Measurements from ENCODE around the gene LIMK2.

Gene LIMK2

DNA sequence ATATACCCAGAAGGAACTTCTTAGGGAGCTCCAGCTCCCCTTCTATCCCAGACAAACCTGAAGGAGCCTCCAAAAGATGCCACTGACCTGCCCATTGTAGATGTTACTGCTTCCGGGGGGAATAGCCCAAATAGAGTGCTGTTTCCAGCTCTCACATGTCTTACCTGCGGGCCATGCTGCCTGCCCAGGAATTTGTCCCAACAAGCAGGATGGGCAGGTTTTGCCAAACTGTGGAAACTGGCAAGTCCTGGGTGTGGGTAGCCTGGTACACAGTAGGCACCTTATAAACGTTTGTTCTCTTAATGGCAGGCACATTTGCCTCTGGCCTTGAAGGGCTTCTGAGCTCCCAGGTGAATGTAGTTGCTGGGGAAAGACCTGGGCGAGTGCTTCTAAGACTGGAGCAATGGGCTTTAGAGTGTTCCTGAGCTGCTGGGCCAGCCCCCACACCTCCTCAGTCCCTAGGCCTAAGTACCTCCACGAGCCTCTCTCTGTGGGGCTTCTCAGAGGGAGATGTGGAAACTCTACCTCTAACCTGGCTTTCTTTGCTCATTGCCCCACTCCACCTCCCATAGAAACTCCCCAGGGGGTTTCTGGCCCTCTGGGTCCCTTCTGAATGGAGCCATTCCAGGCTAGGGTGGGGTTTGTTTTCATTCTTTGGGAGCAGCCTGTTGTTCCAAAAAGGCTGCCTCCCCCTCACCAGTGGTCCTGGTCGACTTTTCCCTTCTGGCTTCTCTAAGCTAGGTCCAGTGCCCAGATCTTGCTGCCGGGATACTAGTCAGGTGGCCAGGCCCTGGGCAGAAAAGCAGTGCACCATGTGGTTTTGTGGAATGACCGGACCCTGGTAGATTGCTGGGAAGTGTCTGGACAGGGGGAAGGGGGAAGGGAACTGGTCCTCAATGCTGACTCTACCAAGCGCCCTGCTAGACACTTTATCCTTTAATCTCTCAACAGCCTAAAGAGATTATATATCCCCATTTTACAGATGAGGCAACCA is 37.2 kb downstream of the LIMK2 start:
- Histone ChIP-seq H3K27me3 (ENCODE audit: control insufficient read depth in 1 of 2, insufficient read depth in 2 of 2, low read length in 2 of 2) (no peaks in the 10 kb centered on the region), H3K4me3 (ENCODE audit: low read depth in 1 of 2, low read length in 2 of 2) (no peak overlapping the region), H3K27ac (ENCODE audit: low read depth, low read length) (no peak overlapping the region), H3K36me3 (ENCODE audit: control insufficient read depth in 1 of 2, insufficient read depth in 2 of 2, low read length in 2 of 2) (peaks cover 5 to 12% of the 10 kb centered on the region in 2 donors), H3K4me1 (ENCODE audit: control insufficient read depth in 1 of 2, insufficient read depth in 2 of 2, low read length in 2 of 2) (peaks cover 64 to 78% of the 10 kb centered on the region in 2 donors), H3K9me3 (ENCODE audit: control insufficient read depth in 1 of 2, low read length in 2 of 2) (no peaks in the 10 kb centered on the region), H3K9ac (ENCODE audit: low read depth in 1 of 2, low read length in 2 of 2) (peak overlapping the region; percentile 6 to 8)

DNA sequence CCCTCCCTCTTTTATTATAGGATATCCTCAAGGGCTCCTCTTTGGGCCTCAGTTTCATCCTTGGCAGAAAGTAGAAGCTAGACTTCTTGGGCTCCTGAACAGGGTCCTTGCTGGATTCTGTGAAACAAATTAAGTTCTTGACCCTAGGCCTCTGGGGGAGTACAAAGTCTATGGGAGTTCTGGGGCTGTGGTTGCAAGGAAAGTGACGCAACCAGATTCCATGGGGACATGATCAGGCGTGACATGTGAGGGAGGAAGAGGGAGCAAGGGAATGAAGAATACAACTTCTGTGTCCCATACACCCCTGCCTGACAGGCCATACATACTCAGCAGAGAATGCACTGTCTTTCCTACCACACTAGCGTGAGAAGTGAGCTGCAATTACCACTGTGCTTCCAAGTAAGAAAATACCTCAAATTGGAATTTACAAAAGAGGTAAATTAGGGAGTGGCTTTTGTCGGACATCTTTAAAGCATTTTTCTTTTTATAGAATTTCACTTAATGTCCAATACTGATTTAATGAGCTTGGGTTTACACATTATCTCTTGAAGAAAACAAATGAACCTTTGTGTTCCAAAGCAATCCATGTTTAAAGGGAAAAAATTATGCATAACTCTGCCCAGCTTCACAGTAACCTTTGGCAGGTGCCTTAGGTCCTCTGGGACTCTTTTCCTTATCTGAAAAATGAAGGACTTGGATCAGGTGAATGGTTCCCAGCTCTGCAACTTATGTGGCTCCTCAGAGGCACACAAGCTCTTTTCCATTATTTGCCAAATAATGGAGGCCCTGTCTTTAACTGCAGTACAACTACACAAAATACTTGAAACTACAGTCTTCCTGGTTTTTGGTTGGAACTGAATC is 38.9 kb downstream of the LIMK2 start:
- Histone ChIP-seq H3K36me3 (ENCODE audit: control insufficient read depth in 1 of 2, insufficient read depth in 2 of 2, low read length in 2 of 2) (peaks cover 5 to 12% of the 10 kb centered on the region in 2 donors), H3K4me1 (ENCODE audit: control insufficient read depth in 1 of 2, insufficient read depth in 2 of 2, low read length in 2 of 2) (peaks cover 65 to 72% of the 10 kb centered on the region in 2 donors), H3K4me3 (ENCODE audit: low read depth in 1 of 2, low read length in 2 of 2) (no peak overlapping the region), H3K27ac (ENCODE audit: low read depth, low read length) (no peak overlapping the region), H3K9ac (ENCODE audit: low read depth in 1 of 2, low read length in 2 of 2) (no peak overlapping the region), H3K27me3 (ENCODE audit: control insufficient read depth in 1 of 2, insufficient read depth in 2 of 2, low read length in 2 of 2) (no peaks in the 10 kb centered on the region), H3K9me3 (ENCODE audit: control insufficient read depth in 1 of 2, low read length in 2 of 2) (no peaks in the 10 kb centered on the region)

DNA sequence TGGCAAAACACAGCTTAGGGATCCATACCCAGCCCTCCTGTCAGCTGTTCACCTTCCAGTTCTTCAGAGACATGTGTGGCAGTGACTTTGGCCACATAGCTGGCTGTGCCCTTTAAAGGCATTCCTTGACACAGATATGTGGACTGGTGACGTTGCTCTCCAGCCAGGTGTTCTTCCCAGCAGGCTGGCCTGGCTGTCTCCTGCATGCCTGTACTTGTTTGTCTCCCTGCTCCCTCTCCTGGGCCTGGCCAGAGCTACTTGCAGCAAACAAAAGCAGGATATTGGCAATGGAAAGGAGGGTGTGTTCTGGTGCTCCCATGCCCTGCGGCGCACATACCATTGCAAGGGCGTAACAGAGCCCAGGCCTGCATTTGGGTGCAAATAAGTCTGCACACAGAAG is 41.9 kb downstream of the LIMK2 start:
- Histone ChIP-seq H3K4me3 (ENCODE audit: low read depth in 1 of 2, low read length in 2 of 2) (no peak overlapping the region), H3K9ac (ENCODE audit: low read depth in 1 of 2, low read length in 2 of 2) (peak overlapping the region in 1 of 2 donors; percentile 22), H3K27me3 (ENCODE audit: control insufficient read depth in 1 of 2, insufficient read depth in 2 of 2, low read length in 2 of 2) (no peaks in the 10 kb centered on the region), H3K4me1 (ENCODE audit: control insufficient read depth in 1 of 2, insufficient read depth in 2 of 2, low read length in 2 of 2) (peaks cover 48 to 49% of the 10 kb centered on the region in 2 donors), H3K9me3 (ENCODE audit: control insufficient read depth in 1 of 2, low read length in 2 of 2) (no peaks in the 10 kb centered on the region), H3K27ac (ENCODE audit: low read depth, low read length) (no peak overlapping the region), H3K36me3 (ENCODE audit: control insufficient read depth in 1 of 2, insufficient read depth in 2 of 2, low read length in 2 of 2) (peaks cover 15 to 19% of the 10 kb centered on the region in 2 donors)

DNA sequence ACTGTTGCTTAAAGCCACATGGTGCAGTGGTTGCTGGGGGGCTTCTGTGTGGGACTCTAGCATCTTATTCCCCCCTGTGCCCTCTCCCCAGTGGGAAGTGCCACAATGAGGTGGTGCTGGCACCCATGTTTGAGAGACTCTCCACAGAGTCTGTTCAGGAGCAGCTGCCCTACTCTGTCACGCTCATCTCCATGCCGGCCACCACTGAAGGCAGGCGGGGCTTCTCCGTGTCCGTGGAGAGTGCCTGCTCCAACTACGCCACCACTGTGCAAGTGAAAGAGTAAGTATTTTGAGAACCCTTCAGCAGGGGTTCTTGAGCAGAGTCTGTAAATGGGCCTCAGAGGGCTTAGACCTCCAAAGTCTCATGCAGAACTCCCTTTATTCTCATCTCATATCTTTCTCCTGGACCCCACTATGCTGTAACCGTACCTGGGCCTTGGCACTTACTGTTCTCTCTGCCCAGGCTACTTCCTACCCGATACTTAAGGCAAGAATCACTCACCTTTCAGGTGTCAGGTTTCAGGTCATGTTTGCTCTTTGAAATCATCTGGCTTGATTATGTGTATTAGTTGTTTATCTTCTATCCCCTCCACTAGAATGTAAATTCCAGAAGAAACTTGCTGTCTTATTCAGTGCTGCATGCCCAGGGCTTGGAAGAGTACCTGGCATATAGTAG is 47.8 kb downstream of the LIMK2 start:
- no peak overlapping the region for H3K9ac ChIP-seq (ENCODE audit: low read depth in 1 of 2, low read length in 2 of 2)
- no peaks in the 10 kb centered on the region for H3K27me3 ChIP-seq (ENCODE audit: control insufficient read depth in 1 of 2, insufficient read depth in 2 of 2, low read length in 2 of 2)
- H3K36me3 ChIP-seq (ENCODE audit: control insufficient read depth in 1 of 2, insufficient read depth in 2 of 2, low read length in 2 of 2), result peaks cover 42 to 59% of the 10 kb centered on the region in 2 donors
- H3K4me3 ChIP-seq (ENCODE audit: low read depth in 1 of 2, low read length in 2 of 2), result no peak overlapping the region
- no peak overlapping the region for H3K27ac ChIP-seq (ENCODE audit: low read depth, low read length)
- no peaks in the 10 kb centered on the region for H3K9me3 ChIP-seq (ENCODE audit: control insufficient read depth in 1 of 2, low read length in 2 of 2)
- H3K4me1 ChIP-seq (ENCODE audit: control insufficient read depth in 1 of 2, insufficient read depth in 2 of 2, low read length in 2 of 2), result peaks cover 5 to 7% of the 10 kb centered on the region in 2 donors

DNA sequence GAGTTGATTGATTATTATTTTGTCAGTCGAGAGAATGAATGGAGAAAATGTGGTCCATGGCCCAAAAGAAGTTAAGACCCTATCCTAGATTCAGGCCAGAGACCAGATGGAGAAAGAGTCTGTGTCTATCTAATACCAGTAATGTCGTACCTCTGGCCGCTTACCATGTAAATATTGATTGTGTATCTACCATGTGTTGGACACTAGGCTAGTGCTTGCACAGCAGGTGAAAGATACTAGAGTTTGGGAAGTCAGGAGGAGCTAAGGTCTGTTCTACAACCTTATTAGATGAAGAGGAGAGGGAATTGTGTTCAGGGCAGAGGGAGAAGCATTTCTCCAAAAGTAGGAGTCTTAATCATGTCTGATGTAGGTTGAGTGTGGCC is 48.4 kb downstream of the LIMK2 start:
- Histone ChIP-seq H3K27ac (ENCODE audit: low read depth, low read length) (no peak overlapping the region), H3K9me3 (ENCODE audit: control insufficient read depth in 1 of 2, low read length in 2 of 2) (no peaks in the 10 kb centered on the region), H3K36me3 (ENCODE audit: control insufficient read depth in 1 of 2, insufficient read depth in 2 of 2, low read length in 2 of 2) (peaks cover 43 to 59% of the 10 kb centered on the region in 2 donors), H3K27me3 (ENCODE audit: control insufficient read depth in 1 of 2, insufficient read depth in 2 of 2, low read length in 2 of 2) (no peaks in the 10 kb centered on the region), H3K4me3 (ENCODE audit: low read depth in 1 of 2, low read length in 2 of 2) (no peak overlapping the region), H3K4me1 (ENCODE audit: control insufficient read depth in 1 of 2, insufficient read depth in 2 of 2, low read length in 2 of 2) (peaks cover 5 to 7% of the 10 kb centered on the region in 2 donors), H3K9ac (ENCODE audit: low read depth in 1 of 2, low read length in 2 of 2) (no peak overlapping the region)

DNA sequence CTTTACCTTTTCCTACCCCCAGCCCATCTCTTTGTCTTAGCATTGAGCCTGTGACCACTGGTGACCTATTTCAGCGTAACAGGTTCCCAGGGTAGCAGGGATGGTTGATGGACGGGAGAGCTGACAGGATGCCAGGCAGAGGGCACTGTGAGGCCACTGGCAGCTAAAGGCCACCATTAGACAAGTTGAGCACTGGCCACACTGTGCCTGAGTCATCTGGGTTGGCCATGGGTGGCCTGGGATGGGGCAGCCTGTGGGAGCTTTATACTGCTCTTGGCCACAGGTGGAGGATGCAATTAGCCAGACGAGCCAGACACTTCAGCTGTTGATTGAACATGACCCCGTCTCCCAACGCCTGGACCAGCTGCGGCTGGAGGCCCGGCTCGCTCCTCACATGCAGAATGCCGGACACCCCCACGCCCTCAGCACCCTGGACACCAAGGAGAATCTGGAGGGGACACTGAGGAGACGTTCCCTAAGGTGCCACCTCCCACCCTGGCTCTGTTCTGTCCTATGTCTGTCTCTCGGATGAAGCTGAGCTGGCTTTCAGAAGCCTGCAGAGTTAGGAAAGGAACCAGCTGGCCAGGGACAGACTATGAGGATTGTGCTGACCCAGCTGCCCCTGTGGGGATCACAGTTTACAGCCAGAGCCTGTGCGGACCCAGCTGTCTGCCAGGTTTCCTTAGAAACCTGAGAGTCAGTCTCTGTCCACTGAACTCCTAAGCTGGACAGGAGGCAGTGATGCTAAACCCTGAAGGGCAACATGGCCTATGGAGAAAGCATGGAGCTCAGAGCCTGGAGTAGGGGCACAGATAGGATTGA is 50.4 kb downstream of the LIMK2 start:
- H3K9me3 ChIP-seq (ENCODE audit: control insufficient read depth in 1 of 2, low read length in 2 of 2), result no peaks in the 10 kb centered on the region
- H3K36me3 ChIP-seq (ENCODE audit: control insufficient read depth in 1 of 2, insufficient read depth in 2 of 2, low read length in 2 of 2), result peaks cover 62 to 79% of the 10 kb centered on the region in 2 donors
- no peak overlapping the region for H3K27ac ChIP-seq (ENCODE audit: low read depth, low read length)
- peaks cover 5 to 7% of the 10 kb centered on the region in 2 donors for H3K4me1 ChIP-seq (ENCODE audit: control insufficient read depth in 1 of 2, insufficient read depth in 2 of 2, low read length in 2 of 2)
- no peak overlapping the region for H3K4me3 ChIP-seq (ENCODE audit: low read depth in 1 of 2, low read length in 2 of 2)
- H3K9ac ChIP-seq (ENCODE audit: low read depth in 1 of 2, low read length in 2 of 2), result no peak overlapping the region
- no peaks in the 10 kb centered on the region for H3K27me3 ChIP-seq (ENCODE audit: control insufficient read depth in 1 of 2, insufficient read depth in 2 of 2, low read length in 2 of 2)

DNA sequence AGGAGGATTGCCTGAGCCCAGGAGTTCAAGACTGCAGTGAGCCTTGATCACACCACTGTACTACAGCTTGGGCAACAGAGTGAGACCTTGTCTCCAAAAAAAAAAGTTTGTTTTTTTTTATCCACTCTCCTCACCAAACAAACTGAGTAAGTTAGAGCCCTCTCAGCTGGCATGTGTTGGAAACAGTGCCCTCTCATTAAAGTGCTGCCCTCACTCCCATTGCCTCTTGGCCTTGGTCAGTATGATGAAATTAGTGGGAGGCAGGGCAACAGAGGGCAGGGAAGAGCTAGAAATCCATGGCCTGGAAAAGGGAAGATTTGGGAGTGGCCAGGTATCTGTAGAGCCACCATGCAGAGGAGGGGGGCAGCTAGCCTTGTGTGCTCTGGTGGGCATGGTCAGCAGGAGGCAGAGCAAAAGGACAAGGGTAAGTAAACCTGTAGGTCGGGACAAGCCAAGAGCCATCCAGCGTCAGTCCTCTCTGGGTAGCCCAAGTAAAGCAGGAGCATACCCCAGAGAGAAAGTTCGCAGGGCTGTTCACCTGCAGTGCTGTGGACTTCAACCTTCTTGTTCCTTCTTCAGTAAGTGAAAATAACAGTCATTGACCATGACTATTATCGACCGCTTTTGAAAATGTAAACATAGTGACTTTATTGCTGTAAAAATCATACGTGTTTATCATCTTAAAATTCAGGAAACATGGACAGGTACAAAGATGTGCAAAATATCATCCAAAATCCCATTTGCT is 52.0 kb downstream of the LIMK2 start:
- Histone ChIP-seq H3K4me1 (ENCODE audit: control insufficient read depth in 1 of 2, insufficient read depth in 2 of 2, low read length in 2 of 2) (peaks cover 5 to 7% of the 10 kb centered on the region in 2 donors), H3K27me3 (ENCODE audit: control insufficient read depth in 1 of 2, insufficient read depth in 2 of 2, low read length in 2 of 2) (no peaks in the 10 kb centered on the region), H3K9ac (ENCODE audit: low read depth in 1 of 2, low read length in 2 of 2) (no peak overlapping the region), H3K4me3 (ENCODE audit: low read depth in 1 of 2, low read length in 2 of 2) (no peak overlapping the region), H3K36me3 (ENCODE audit: control insufficient read depth in 1 of 2, insufficient read depth in 2 of 2, low read length in 2 of 2) (peaks cover 63 to 81% of the 10 kb centered on the region in 2 donors), H3K9me3 (ENCODE audit: control insufficient read depth in 1 of 2, low read length in 2 of 2) (no peaks in the 10 kb centered on the region), H3K27ac (ENCODE audit: low read depth, low read length) (no peak overlapping the region)

DNA sequence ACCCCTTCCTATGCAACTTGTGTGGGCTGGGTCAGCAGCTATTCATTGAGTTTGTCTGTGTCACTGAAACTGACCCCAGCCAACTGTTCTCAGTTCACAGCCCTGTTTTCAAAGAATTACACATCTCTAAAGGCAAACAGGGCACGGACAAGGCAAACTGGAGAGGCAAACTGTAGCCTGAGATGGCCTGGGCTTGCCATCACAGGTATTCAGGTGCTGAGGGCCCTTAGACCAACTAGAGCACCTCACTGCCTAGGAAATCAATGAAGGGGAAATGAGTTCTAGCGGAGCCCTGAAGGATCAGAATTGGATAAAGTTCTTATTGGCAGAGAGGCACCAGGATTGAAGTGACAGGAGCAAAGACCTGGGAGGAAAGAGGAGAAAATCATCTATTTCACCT is 56.2 kb downstream of the LIMK2 start:
- peaks cover 56 to 80% of the 10 kb centered on the region in 2 donors for H3K36me3 ChIP-seq (ENCODE audit: control insufficient read depth in 1 of 2, insufficient read depth in 2 of 2, low read length in 2 of 2)

More for the DNA sequence above, 56.2 kb downstream of the LIMK2 start:
- H3K9me3 ChIP-seq (ENCODE audit: control insufficient read depth in 1 of 2, low read length in 2 of 2), result no peaks in the 10 kb centered on the region
- no peak overlapping the region for H3K27ac ChIP-seq (ENCODE audit: low read depth, low read length)
- no peak overlapping the region for H3K9ac ChIP-seq (ENCODE audit: low read depth in 1 of 2, low read length in 2 of 2)
- peaks cover 5 to 7% of the 10 kb centered on the region in 2 donors for H3K4me1 ChIP-seq (ENCODE audit: control insufficient read depth in 1 of 2, insufficient read depth in 2 of 2, low read length in 2 of 2)
- H3K4me3 ChIP-seq (ENCODE audit: low read depth in 1 of 2, low read length in 2 of 2), result no peak overlapping the region
- no peaks in the 10 kb centered on the region for H3K27me3 ChIP-seq (ENCODE audit: control insufficient read depth in 1 of 2, insufficient read depth in 2 of 2, low read length in 2 of 2)

Data from duodenal mucosa (tissue), 2 donors.